Lower lobe of right lung (tissue), 2 donors: Measurements from ENCODE around the gene ANKRD33. TPM values are rescaled to one million over a fixed set of nuclear protein-coding genes. Genes with fewer than 3 reads are reported as not detected.

Experiments
- ATAC-seq, 2 donors: fragments of 200-7000 bp; cut with Tn5 transposase; one replicate each; pipeline ENCODE4 v1.9.1; 2020 to 2022; ENCODE audit warnings: mild to moderate bottlenecking in 2 of 2, moderate library complexity in 2 of 2
- DNase-seq: peaks from one replicate; pipeline ENCODE4 v3.0.0-alpha.2; 2020
- H3K27ac ChIP-seq: fragments of 200-600 bp; one replicate; pipeline ENCODE4 v1.8.0; 2022
- H3K27me3 ChIP-seq: fragments of 200-600 bp; one replicate; pipeline ENCODE4 v1.8.0; 2022; ENCODE audit warnings: low read depth
- H3K36me3 ChIP-seq: fragments of 200-600 bp; one replicate; pipeline ENCODE4 v1.8.0; 2022; ENCODE audit warnings: mild to moderate bottlenecking
- H3K4me1 ChIP-seq: fragments of 200-600 bp; one replicate; pipeline ENCODE4 v1.8.0; 2022
- H3K4me3 ChIP-seq: fragments of 200-600 bp; one replicate; pipeline ENCODE4 v1.8.0; 2022; ENCODE audit warnings: mild to moderate bottlenecking
- H3K9me3 ChIP-seq: fragments of 200-600 bp; one replicate; pipeline ENCODE4 v1.8.0; 2022
- CTCF ChIP-seq: fragments of 200-600 bp; IDR thresholded peaks from one replicate; pipeline ENCODE4 v1.8.0; 2022; ENCODE audit warnings: antibody characterized with exemption, mild to moderate bottlenecking
- intact Hi-C: fragments of 100-400 bp; cut with DNase I; formaldehyde crosslinking; loops from one replicate; pipeline ENCODE4 v1.11.0; 2022
- total RNA-seq: library from RNA; stranded (reverse); fragmentation: NEBNext Ultra II Directional; extraction: Animal tissue kit (Norgen Biotek cat#: 25700); gene quantifications from one replicate; pipeline ENCODE4 v1.2.1, GENCODE V29; 2021
- donor health status: DM: no; HTN: yes; CAD: no; lungs with severe emphysema.

ANKRD33 gene
- total RNA-seq, 1 donor from 2014 or later, result not detected

- DNase-seq (no peak), ATAC-seq (no peak)
- Histone ChIP-seq H3K27me3 (no peaks in the 10 kb centered on the region), H3K27ac (no peak overlapping the region), H3K9me3 (no peaks in the 10 kb centered on the region), H3K4me3 (no peak overlapping the region), H3K4me1 (peaks cover 46% of the 10 kb centered on the region), H3K36me3 (no peaks in the 10 kb centered on the region)
- intact Hi-C loops, result no loop called here
- TF ChIP-seq CTCF, result no peak
Observed at GRCh38 chr12:51901121-51901817, 13.4 kb downstream of the ANKRD33 start.

- no peak overlapping the region for H3K4me3 ChIP-seq
Observed at GRCh38 chr12:51901881-51902280, 14.0 kb downstream of the ANKRD33 start.

GRCh38 chr12:51904951-51905470 lies 17.1 kb downstream of the ANKRD33 start:
- intact Hi-C loops, result no loop called here
- no peaks in the 10 kb centered on the region for H3K36me3 ChIP-seq
- H3K27ac ChIP-seq, result peak overlapping the region; percentile 92
- ATAC-seq (peak; percentile 51 to 53), DNase-seq (no peak)
- H3K4me1 ChIP-seq, result peaks cover 51% of the 10 kb centered on the region
- no peaks in the 10 kb centered on the region for H3K9me3 ChIP-seq
- H3K4me3 ChIP-seq, result peak overlapping the region; percentile 5
- TF ChIP-seq CTCF, result no peak
- H3K27me3 ChIP-seq, result peaks cover 19% of the 10 kb centered on the region

More at GRCh38 chr12:51901881-51902280, 14.0 kb downstream of the ANKRD33 start:
- Histone ChIP-seq H3K9me3 (no peaks in the 10 kb centered on the region), H3K27me3 (peaks cover 5% of the 10 kb centered on the region), H3K36me3 (no peaks in the 10 kb centered on the region), H3K4me1 (peaks cover 46% of the 10 kb centered on the region), H3K27ac (no peak overlapping the region)
- intact Hi-C loops, result no loop called here
- TF ChIP-seq CTCF, result no peak
- ATAC-seq, result no peak
- DNase-seq, result no peak

DNA sequence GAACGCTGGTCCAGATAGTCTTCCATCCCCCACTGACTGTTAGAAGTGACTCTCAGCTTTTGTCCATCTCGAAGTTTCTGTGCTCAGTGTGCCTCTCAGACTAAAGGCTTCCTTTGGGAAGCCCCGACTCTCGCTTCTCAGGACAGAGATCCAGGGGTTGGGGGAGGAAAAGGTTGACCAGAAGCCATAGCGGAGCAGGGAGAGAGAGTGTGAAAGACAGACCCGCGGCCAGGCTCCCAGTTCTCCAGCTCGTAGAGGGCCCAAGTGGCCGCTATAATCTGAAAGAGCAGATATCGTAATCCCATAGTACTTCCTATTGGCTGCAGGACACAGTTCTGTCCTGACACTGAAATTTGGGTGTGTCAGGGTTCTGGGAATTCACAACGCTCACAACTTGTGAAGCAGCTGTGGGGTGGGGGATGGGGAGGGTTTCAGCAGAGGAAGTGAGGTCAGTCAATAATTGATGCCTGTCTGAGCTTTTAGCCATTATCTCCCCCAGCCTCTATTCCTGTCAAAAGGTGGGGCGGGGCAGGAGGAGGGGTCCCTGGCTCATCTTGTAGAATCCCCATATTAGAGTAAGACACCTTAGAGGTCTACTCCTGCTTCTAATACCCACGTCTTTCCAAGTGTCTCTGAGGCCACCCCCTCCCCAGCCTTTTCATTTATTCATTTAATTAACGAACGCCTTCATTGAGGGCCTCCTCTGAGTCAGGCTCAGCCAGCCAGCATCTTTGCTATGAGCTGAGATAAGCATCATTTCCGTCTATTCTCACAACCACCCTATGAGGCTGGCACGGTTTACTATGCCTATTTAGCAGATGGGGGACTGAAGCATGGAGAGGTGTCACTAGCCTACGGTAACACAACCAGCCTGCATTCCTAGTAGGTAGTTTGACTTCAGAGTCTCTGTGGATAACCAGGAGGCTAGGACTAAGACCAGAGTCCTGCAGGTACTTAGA lies 17.8 kb downstream of the ANKRD33 start:
- intact Hi-C loops, result no loop called here
- Histone ChIP-seq H3K9me3 (no peaks in the 10 kb centered on the region), H3K4me1 (peaks cover 58% of the 10 kb centered on the region), H3K27ac (peak overlapping the region; percentile 92), H3K36me3 (no peaks in the 10 kb centered on the region), H3K4me3 (peak overlapping the region; percentile 65), H3K27me3 (peaks cover 19% of the 10 kb centered on the region)
- TF ChIP-seq CTCF, result no peak
- peak; percentile 72 to 79 for ATAC-seq
- peak; percentile 81 for DNase-seq

DNA sequence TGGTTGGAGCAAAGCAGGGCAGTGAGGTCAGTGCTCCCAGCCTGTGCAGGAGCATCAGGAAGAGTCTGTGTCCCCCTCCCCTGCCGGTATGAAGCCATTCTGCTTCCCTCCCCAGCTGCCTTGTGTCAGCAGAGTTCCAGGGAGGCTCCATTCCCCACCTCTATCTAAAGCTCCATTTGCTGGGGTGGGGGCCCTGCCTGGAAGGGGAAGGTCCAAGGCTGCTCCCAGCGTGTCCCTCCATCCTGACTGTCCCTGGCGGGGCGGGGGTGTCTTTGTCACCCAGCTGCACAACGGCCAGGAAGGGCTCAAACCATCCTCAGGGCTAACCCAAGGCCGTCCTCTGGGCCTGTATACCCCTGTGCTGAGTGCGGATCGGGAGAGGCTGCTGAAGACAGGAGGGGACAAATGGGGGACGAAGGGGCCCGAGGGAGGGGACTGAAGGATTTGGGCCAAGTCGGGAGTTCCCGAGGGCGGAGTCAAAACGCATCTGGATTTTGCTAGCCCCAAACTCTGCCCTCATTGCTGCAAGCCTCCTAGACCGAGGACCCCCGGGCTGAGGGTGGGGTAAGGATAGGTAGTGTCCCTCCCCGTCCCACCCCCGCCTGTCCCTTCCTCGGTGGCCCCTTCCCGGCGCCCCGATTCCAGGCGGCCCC lies 18.7 kb downstream of the ANKRD33 start:
- intact Hi-C loops, result no loop called here
- Histone ChIP-seq H3K27me3 (peaks cover 19% of the 10 kb centered on the region), H3K36me3 (no peaks in the 10 kb centered on the region), H3K9me3 (no peaks in the 10 kb centered on the region), H3K4me1 (peaks cover 66% of the 10 kb centered on the region), H3K27ac (peak overlapping the region; percentile 92), H3K4me3 (peak overlapping the region; percentile 65)
- TF ChIP-seq CTCF, result no peak
- ATAC-seq (peak; percentile 20), DNase-seq (peak; percentile 39)
